GM21619 (cell line): Measurements from ENCODE around the gene TNFRSF25.

Experiments used
- ATAC-seq: cut with Tn5 transposase; IDR thresholded peaks from one replicate; pipeline ENCODE4 v1.9.1; 2021; ENCODE audit not compliant: unreplicated experiment

Gene TNFRSF25

GRCh38 chr1:6488602-6489382, 22.8 kb upstream of the TNFRSF25 start:
- no peak for ATAC-seq

GRCh38 chr1:6487804-6488484, 22.0 kb upstream of the TNFRSF25 start:
- ATAC-seq = no peak

GRCh38 chr1:6486433-6487011, 20.5 kb upstream of the TNFRSF25 start:
- ATAC-seq = peak; percentile 46

- no peak for ATAC-seq
Measured at GRCh38 chr1:6485168-6486101, 19.5 kb upstream of the TNFRSF25 start.

GRCh38 chr1:6484826-6485167, 18.8 kb upstream of the TNFRSF25 start:
- no peak for ATAC-seq

- ATAC-seq = no peak
Measured at GRCh38 chr1:6483761-6484117, 17.8 kb upstream of the TNFRSF25 start.

- ATAC-seq = no peak
Measured at GRCh38 chr1:6483017-6483760, 17.2 kb upstream of the TNFRSF25 start.

- ATAC-seq = no peak
Measured at GRCh38 chr1:6481820-6482219, 15.8 kb upstream of the TNFRSF25 start.

GRCh38 chr1:6477039-6477820, 11.3 kb upstream of the TNFRSF25 start:
- no peak for ATAC-seq

- no peak for ATAC-seq
Measured at GRCh38 chr1:6476483-6476882, 10.5 kb upstream of the TNFRSF25 start.

- ATAC-seq = peak; percentile 65
Measured at GRCh38 chr1:6475381-6476133, 9.6 kb upstream of the TNFRSF25 start.

GRCh38 chr1:6474815-6475282, 8.9 kb upstream of the TNFRSF25 start:
- no peak for ATAC-seq

- ATAC-seq = no peak
Measured at GRCh38 chr1:6473974-6474814, 8.2 kb upstream of the TNFRSF25 start.

GRCh38 chr1:6473156-6473555, 7.2 kb upstream of the TNFRSF25 start:
- no peak for ATAC-seq

GRCh38 chr1:6472391-6472790, 6.4 kb upstream of the TNFRSF25 start:
- ATAC-seq = no peak

- ATAC-seq = no peak
Measured at GRCh38 chr1:6471970-6472368, 6.0 kb upstream of the TNFRSF25 start.

GRCh38 chr1:6471086-6471969, 5.4 kb upstream of the TNFRSF25 start:
- ATAC-seq = no peak
